ENCODE data around the gene ARHGEF2.

- TF ChIP-seq, protein P1, sequence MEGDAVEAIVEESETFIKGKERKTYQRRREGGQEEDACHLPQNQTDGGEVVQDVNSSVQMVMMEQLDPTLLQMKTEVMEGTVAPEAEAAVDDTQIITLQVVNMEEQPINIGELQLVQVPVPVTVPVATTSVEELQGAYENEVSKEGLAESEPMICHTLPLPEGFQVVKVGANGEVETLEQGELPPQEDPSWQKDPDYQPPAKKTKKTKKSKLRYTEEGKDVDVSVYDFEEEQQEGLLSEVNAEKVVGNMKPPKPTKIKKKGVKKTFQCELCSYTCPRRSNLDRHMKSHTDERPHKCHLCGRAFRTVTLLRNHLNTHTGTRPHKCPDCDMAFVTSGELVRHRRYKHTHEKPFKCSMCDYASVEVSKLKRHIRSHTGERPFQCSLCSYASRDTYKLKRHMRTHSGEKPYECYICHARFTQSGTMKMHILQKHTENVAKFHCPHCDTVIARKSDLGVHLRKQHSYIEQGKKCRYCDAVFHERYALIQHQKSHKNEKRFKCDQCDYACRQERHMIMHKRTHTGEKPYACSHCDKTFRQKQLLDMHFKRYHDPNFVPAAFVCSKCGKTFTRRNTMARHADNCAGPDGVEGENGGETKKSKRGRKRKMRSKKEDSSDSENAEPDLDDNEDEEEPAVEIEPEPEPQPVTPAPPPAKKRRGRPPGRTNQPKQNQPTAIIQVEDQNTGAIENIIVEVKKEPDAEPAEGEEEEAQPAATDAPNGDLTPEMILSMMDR (IDR thresholded peaks at IDR 0.05; ENCODE audit: low read depth, low read length, poor library complexity, severe bottlenecking), result no peak
- no peak for TF ChIP-seq EZH2phosphoT487 (IDR thresholded peaks at IDR 0.05; ENCODE audit: borderline replicate concordance, low read length)
These were observed 17.8 kb upstream of the ARHGEF2 start for GRCh38 chr1:155996166-155996565.
